Lung (tissue), 12 donors: ENCODE results near the gene GFOD2. TPM values are rescaled to one million over a fixed set of nuclear protein-coding genes. Genes with fewer than 3 reads are reported as not detected.
A peak's percentile ranks its signal among the peaks of the same experiment; 100 is the strongest.

Source experiments
- ATAC-seq: fragments of 200-7000 bp; cut with Tn5 transposase; one replicate; pipeline ENCODE4 v1.9.1; 2020; ENCODE audit warnings: moderate number of reproducible peaks; ENCODE audit not compliant: insufficient read depth, low FRiP score
- DNase-seq, 3 donors: peaks; one replicate each; pipeline ENCODE4 v3.0.0-alpha.2; 2013 to 2017
- H3K27ac ChIP-seq, 2 donors: one replicate each; pipeline ENCODE4 v1.5.1; 2013; ENCODE audit warnings: mild to moderate bottlenecking in 2 of 2, moderate library complexity in 2 of 2, control low read depth in 1 of 2, inconsistent platforms in 1 of 2, low read depth in 1 of 2, low read length in 1 of 2
- H3K27me3 ChIP-seq, 3 donors: one replicate each; pipeline ENCODE4 v1.5.1; 2013; ENCODE audit warnings: low read length in 2 of 3; ENCODE audit not compliant: control insufficient read depth in 3 of 3, insufficient read depth in 3 of 3
- H3K36me3 ChIP-seq, 4 donors: one replicate each; pipeline ENCODE4 v1.5.1; 2013; ENCODE audit warnings: low read length in 4 of 4, mild to moderate bottlenecking in 1 of 4, moderate library complexity in 1 of 4; ENCODE audit not compliant: control insufficient read depth in 4 of 4, insufficient read depth in 4 of 4
- H3K4me1 ChIP-seq, 5 donors: one replicate each; pipeline ENCODE4 v1.5.1; 2013; ENCODE audit warnings: low read length in 5 of 5, mild to moderate bottlenecking in 2 of 5, moderate library complexity in 1 of 5; ENCODE audit not compliant: control insufficient read depth in 5 of 5, insufficient read depth in 5 of 5
- H3K4me3 ChIP-seq: one replicate; pipeline ENCODE4 v1.5.1; 2013; ENCODE audit warnings: mild to moderate bottlenecking, control low read depth, moderate library complexity
- H3K9ac ChIP-seq, 2 donors: one replicate each; pipeline ENCODE4 v1.5.1; 2013; ENCODE audit warnings: low read length in 2 of 2, control low read depth in 1 of 2; ENCODE audit not compliant: insufficient read depth in 1 of 2
- H3K9me3 ChIP-seq, 4 donors: one replicate each; pipeline ENCODE4 v1.5.1; 2013; ENCODE audit warnings: low read length in 3 of 4, mild to moderate bottlenecking in 1 of 4, moderate library complexity in 1 of 4; ENCODE audit not compliant: control insufficient read depth in 4 of 4, insufficient read depth in 3 of 4
- CTCF ChIP-seq: IDR thresholded peaks from 2 replicates; pipeline ENCODE4 v1.5.1; 2012; ENCODE audit warnings: mild to moderate bottlenecking; ENCODE audit errors: control extremely low read depth, extremely low read depth
- WGBS, 2 donors: extraction: QIAGEN DNeasy Blood & Tissue Kit; methylation state at CpG; one replicate each; pipeline ENCODE4 v1.1.7; 2013; 5-methylcytosine and 5-hydroxymethylcytosine counted together
- polyA plus RNA-seq, 2 donors: library from polyadenylated mRNA; stranded (reverse); fragments of 200-250 nt; gene quantifications; one replicate each; pipeline ENCODE4 v1.2.1, GENCODE V29; 2013
- total RNA-seq, 2 donors: library from RNA; depleted of rRNA in 1 of 2; stranded (reverse); fragments of >200 nt in 1 of 2; gene quantifications; one replicate each; pipeline ENCODE4 v1.2.1, GENCODE V29; 2014 to 2021
- donor health status: control.
- donor health status: control.
- donor health status: Bipolar disorder and iron deficiency.
- donor health status: healthy.
- donor health status: DM: yes; HTN: yes; CAD: no.

GFOD2 gene
- total and polyA plus RNA-seq, 4 donors = 10.1 to 26.3 (median 16.1) TPM

GRCh38 chr16:67652578-67653127, 66.5 kb downstream of the GFOD2 start:
- Histone ChIP-seq H3K27ac (no peak overlapping the region), H3K4me3 (no peak overlapping the region), H3K9me3 (no peaks in the 10 kb centered on the region), H3K4me1 (peaks cover 0 to 8% (median 5%) of the 10 kb centered on the region in 5 donors), H3K27me3 (peaks cover 0 to 56% (median 43%) of the 10 kb centered on the region in 3 donors), H3K36me3 (peaks cover 0 to 7% (median 2%) of the 10 kb centered on the region in 4 donors), H3K9ac (no peak overlapping the region)
- ATAC-seq (no peak), DNase-seq (peak in 2 of 3 donors; percentile 18 to 39)
- no peak for TF ChIP-seq CTCF
- 30 to 62% methylated on average over 53 to 59 of the region's 59 CpGs for WGBS, 2 donors

DNA sequence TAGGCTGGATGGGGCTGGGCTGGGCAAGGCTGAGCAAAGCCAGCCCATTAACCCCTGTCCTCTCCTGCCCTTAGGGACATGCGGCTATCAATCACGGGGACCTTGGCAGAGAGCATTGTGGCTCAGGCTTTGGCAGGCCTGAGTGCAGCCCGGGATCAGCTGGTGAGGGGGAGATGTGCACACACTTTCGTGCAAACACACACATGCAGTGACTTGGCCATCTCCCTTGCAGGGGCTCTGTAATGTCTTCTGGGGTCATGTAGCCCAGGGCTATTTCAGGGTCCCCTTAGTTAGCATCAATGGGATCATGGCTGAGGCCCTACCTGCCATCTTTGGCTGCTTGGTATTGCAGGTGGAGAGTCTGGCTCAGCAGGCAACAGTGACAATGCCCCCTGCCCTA, 67.3 kb downstream of the GFOD2 start:
- Histone ChIP-seq H3K27me3 (peaks cover 0 to 61% (median 47%) of the 10 kb centered on the region in 3 donors), H3K9me3 (no peaks in the 10 kb centered on the region), H3K27ac (no peak overlapping the region), H3K9ac (no peak overlapping the region), H3K4me1 (peaks cover 0 to 8% (median 5%) of the 10 kb centered on the region in 5 donors), H3K36me3 (peaks cover 0 to under 1% (median 0%) of the 10 kb centered on the region in 4 donors), H3K4me3 (no peak overlapping the region)
- 92 to 95% methylated on average over 4 of the region's 4 CpGs for WGBS, 2 donors
- DNase-seq (no peak), ATAC-seq (no peak)
- TF ChIP-seq CTCF = no peak

DNA sequence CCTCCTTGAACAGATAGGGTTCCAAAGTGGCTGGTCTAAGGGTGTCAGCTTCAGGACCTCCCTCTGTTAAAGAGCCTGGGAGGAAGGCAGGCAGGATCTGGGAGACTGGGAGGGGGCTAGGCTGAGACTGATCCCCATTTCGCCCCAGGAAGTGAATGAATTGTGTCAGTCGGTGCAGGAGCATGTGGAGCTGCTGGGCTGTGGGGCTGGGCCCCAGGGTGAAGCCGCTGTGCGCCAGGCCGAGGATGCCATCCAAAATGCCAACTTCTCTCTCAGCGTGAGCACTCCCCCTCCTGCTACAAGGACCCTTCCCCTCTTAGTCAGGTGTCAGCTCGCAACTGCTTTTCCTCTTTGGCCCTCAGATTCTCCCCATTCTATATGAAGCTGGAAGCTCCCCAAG, 68.1 kb downstream of the GFOD2 start:
- Histone ChIP-seq H3K36me3 (no peaks in the 10 kb centered on the region), H3K9me3 (no peaks in the 10 kb centered on the region), H3K4me1 (peaks cover 0 to 8% (median 5%) of the 10 kb centered on the region in 5 donors), H3K27ac (no peak overlapping the region), H3K4me3 (no peak overlapping the region), H3K27me3 (peaks cover 0 to 61% (median 52%) of the 10 kb centered on the region in 3 donors), H3K9ac (no peak overlapping the region)
- no peak for ATAC-seq
- 92 to 95% methylated on average over 7 of the region's 7 CpGs for WGBS, 2 donors
- no peak for TF ChIP-seq CTCF
- no peak for DNase-seq

DNA sequence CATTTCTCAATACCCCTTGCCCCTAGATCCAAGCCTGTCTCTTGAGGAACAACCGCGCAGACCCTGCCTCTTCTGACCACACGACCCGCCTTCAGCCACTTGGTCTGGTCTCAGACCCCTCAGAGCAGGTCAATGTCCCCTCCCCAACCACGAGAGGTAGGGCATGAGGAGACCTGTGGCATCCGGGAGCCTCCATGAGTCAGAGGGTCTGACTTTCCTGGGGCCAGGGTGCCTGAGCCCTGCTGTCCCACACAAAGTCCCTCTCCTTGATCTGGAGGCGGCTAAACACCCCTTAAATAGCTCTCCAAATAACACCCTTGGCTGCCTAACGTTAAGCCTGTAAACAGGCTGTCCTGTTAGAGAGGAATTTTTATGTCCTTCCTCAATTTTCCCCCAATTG, 69.1 kb downstream of the GFOD2 start:
- H3K36me3 ChIP-seq = no peaks in the 10 kb centered on the region
- 81 to 89% methylated on average over 8 of the region's 8 CpGs for WGBS, 2 donors
- TF ChIP-seq CTCF = no peak
- no peak overlapping the region for H3K9ac ChIP-seq
- ATAC-seq = no peak
- peaks cover 0 to 63% (median 53%) of the 10 kb centered on the region in 3 donors for H3K27me3 ChIP-seq
- no peak overlapping the region for H3K27ac ChIP-seq
- H3K4me3 ChIP-seq = no peak overlapping the region
- DNase-seq = peak in 1 of 3 donors; percentile 10
- H3K9me3 ChIP-seq = no peaks in the 10 kb centered on the region
- peaks cover 0 to 8% (median 5%) of the 10 kb centered on the region in 5 donors for H3K4me1 ChIP-seq
